GM19193 (cell line): Measurements from ENCODE around the gene CBX7.

Experiments
- POLR2A ChIP-seq: IDR thresholded peaks from 4 replicates; pipeline ENCODE4 v1.6.1; 2011; ENCODE audit not compliant: insufficient read depth, insufficient read length; ENCODE audit errors: extremely low read depth

Gene CBX7

DNA sequence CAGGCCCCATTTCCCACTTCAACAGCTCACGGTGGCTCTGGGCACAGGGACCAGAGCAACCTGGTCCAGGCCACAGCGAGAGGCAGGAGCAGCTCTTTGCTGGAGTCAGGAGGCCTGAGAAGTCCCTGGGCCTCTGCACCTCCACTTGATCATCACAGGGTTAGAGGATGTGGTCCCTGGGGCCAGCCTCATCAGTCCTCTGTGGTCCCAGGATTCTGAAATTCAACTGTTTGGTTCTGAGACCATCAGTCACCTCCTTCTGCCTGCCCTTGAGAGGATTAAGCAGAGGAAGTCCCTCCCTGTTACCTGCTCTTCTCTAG, 24.9 kb upstream of the CBX7 start:
- TF ChIP-seq POLR2A, result no peak

GRCh38 chr22:39176714-39177455, 24.4 kb upstream of the CBX7 start:
- no peak for TF ChIP-seq POLR2A

GRCh38 chr22:39176143-39176713, 23.7 kb upstream of the CBX7 start:
- TF ChIP-seq POLR2A, result no peak

- TF ChIP-seq POLR2A, result no peak
These were observed 23.1 kb upstream of the CBX7 start for GRCh38 chr22:39175353-39176142.

- no peak for TF ChIP-seq POLR2A
These were observed 22.2 kb upstream of the CBX7 start for GRCh38 chr22:39174498-39175352.

DNA sequence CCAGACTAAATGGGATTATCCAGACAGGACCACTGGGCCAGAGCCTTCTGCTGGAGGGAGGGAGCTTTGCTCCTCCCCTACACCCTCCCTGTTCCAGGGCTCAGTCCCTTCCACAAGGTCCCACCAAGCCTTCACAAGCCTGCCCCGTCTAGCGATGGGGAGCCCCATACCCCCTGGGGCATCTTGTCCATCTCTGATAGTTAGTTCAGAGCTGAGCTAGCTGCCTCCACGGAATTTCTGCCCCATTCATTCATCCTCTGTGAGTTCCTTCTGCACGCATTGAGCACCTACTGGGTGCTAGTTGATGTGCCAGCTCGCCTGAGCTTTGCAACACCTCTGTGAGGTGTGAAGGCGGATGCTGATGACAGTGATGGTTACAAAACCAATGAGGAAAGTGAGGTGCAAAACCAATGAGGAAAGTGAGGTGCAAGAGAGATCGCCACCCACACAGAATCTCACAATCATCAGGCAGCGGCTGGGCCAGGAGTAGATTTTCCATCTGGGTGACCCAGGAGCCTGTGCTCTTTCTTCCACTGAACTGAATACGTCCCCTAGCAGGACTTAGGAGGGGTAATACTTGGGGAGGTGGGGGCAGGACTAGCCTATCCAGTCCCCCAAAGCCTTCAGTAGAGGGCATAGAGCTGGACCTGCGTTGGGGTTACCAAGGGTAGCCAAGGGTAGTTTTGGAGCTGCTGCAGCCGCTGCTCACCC, 21.5 kb upstream of the CBX7 start:
- no peak for TF ChIP-seq POLR2A

DNA sequence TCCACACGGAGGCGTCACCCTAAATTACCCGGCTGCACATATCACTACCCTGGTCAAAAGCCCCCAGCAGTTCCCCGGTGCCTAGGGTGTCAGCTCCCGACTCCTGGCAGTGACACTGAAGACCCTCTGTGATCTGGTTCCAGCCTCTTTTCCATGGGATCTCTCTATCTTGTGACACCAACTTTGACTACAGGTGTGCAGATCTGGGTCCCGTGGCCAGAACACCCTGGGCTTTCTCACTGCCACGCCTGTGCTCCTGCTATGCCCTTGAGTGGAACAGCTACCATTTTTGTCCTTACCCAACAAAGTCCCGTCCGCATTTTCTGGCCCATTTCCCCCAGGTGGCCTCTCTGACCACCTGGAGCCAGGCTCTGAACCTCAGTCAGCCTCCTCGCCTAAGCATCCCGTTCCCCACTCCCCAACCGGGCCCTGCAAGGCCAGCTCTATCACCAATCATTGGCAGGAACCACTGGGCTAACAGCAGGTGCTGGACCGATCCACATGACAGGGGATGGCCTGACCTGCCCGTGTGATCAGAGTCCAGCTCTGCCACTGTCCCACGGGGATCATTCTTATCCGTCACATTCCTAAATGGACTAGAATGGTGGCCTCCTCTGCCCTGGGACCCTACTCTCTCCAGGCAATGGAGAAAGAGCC, 20.7 kb upstream of the CBX7 start:
- TF ChIP-seq POLR2A, result no peak

DNA sequence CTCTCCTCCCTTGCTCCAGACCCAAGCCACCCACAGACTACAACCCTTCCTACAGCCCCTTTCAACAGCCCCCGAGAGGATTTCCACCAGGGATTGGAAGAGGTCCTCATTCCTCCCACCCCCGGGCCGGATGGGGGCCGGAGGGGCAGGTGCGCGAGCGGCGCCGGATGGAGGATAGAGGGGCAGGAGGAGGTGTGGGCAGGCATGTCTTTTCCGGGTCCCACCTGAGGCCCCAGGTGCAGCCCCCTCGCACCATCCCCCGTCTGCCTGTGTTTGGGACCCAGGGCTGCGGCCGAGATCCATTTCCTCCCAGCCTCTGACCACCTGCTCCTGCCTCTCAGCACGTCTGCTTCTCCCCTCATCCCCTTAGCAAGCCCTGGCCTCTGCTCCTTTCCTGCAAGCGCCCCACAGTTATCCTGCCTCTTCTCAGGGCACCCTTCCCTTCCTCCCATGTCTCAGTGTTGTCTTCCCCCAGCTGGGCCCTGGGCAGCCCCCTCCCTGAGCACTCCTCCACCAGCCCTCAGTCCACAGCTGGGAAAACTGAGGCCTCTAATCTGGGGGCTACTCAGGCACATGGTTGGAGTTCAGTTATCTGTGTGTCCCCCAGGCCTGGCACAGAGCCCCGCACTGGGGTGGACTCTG, 19.3 kb upstream of the CBX7 start:
- TF ChIP-seq POLR2A, result no peak

DNA sequence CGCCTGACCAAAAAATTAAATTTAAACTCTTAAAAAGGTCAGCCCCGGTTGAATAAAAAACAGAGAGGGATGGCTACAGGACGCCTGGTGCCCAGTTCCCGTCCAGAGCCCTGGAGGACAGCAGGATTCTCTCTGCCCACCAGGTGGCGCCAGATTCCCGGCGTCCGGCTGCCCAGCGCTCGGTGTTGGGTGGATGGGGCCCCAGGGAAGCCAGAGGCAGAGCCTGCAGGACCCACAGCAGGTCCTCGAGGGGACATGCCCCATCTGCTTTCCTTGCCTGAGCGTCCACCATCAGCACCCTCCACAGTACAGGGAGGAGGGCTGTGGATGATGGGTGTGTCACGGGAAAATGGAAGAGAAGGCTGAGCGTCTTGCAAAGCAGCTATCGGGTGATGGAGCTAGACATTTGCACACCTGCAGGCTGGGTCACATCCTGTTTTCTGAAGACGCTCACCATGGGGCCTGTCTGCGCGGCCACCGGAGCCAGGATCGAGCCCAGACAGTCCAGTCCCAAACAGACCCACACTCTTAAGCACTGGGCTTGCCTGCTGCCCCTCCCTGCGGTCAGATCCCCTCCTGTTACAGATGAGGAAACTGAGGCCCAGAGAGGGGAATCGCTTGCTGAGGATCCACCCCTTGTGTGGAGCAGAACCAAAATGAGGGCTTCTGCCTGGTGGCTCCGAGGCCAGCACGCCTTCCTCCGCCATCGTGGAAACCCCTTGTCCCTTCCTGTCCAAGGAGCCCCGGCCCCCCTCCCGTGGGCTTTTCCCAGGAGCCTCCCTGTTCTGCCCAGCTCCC, 18.5 kb upstream of the CBX7 start:
- peak; percentile 19 for TF ChIP-seq POLR2A

DNA sequence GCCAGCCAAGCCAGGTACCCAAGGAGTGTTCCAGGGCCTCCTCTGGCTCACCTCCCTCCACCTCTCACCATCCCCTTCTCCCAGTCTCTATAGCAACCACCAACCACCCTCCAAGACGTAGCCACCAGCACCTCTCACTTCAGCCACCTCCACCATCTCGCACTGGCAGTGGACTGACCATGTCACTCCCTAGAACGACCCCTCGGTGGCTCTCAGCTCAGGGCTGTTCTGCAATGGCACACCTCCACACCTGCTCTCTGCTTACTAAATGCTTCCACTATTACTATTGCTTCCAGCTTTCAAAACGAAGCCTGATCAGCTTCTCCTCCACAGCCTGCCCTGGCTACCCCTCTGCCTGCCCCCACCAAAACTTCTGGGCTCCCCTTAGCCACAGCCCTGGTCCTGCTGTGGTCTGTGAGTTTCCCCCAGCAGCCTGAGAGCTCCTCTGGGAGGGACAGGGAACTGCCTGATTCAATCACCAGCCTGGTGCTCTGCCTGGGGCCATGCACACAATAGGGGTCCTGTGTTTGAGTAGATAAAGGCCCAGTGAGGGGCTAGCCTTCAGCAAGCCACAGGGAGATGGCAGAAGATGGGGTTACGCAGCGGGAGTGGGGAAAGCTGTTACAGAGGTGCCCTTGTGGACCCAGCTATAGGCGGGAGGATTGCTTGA, 17.5 kb upstream of the CBX7 start:
- TF ChIP-seq POLR2A, result no peak

DNA sequence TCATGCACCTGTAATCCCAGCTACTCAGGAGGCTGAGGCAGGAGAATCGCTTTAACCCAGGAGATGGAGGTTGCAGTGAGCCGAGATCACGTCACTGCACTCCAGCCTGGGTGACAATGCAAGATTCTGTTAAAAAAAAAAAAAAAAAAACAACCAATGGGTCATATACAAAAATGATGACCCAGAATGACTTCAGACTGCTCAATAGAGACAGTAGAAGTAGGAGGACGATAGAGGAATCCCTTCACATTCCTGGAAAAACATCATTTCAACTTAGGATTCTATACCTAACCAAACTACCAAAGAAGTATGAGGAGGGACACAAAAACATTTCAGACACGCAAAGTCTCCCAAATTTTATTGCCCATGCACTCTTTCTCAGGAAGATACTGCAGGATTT, 14.1 kb upstream of the CBX7 start:
- TF ChIP-seq POLR2A, result no peak

DNA sequence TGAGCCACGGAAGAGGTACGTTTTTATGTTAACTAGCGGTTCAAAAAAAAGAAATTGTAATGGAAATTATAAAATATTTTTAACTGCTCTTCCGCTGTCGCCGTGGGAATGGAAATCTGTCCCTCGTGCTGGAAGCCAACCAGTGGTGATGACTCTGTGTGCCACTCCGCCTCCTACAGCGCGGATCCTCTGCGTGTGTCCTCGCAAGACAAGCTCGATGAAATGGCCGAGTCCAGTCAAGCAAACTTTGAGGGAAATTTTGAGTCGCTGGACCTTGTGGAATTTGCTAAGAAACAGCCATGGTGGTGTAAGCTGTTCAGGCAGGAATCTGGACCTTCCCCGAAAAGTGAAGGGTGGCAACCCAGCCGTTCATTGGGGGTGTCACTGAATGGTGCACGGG, 2.9 kb upstream of the CBX7 start:
- TF ChIP-seq POLR2A, result no peak
